Retinal pigment epithelial cell (primary cell): ENCODE measurements around the gene TNFRSF25.
"Not testable (repeated sequence)": the region's sequence is repeated elsewhere in the genome, so short reads cannot be mapped to it uniquely, and the experiment has no call there.

ENCODE experiments used
- DNase-seq: peaks from one replicate; pipeline ENCODE4 v3.0.0-alpha.2; 2010; ENCODE audit warnings: low read depth
- H3K4me3 ChIP-seq: 2 replicates; pipeline ENCODE4 v1.5.1; 2011; ENCODE audit warnings: mild to moderate bottlenecking, low read length, control low read depth, moderate library complexity
- CTCF ChIP-seq: conservative IDR thresholded peaks from 2 replicates; pipeline ENCODE4 v1.5.1; 2011; ENCODE audit warnings: low read depth, low read length, control low read depth, inconsistent platforms

Gene TNFRSF25

DNA sequence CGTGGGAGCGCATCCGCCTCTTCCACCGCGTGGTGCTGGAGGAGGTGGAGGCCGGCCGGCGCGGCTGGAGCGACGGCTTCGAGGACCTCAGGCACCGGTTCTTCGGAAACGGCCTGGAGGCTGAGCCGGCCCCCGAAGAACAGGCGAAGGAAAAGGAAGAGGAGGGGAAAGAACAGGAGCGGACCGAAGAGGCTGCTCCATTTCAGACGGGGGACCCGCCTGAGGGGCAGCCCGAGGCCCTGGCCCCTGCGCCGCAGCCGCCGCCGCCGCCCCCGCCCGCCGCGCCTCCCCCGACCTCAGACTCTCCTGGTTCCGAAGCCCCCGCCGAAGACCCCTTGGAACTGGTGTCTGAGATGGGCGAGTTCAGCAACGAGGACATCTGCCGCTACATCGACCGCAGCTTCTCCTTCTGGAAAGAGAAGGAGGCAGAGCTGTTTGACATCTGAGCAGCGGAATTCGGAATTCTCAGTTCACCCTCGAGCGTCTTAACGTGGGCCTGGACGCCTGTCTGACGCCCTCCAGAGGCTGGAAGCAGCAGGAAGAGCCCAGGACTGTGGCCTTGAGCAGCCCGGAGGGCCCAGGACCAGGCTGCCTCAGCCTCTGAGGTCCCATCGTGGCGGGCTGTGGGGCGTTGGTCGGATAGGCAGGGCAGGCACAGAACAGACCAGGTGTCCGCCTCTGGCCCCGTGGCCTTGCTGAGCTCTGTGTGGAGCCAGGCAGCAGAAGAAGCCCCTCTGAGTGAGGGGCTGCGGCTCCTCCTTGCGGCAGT, 10.0 kb downstream of the TNFRSF25 start:
- DNase-seq, H3K4me3 ChIP-seq: not testable (repeated sequence)
- TF ChIP-seq CTCF = peak; percentile 7

DNA sequence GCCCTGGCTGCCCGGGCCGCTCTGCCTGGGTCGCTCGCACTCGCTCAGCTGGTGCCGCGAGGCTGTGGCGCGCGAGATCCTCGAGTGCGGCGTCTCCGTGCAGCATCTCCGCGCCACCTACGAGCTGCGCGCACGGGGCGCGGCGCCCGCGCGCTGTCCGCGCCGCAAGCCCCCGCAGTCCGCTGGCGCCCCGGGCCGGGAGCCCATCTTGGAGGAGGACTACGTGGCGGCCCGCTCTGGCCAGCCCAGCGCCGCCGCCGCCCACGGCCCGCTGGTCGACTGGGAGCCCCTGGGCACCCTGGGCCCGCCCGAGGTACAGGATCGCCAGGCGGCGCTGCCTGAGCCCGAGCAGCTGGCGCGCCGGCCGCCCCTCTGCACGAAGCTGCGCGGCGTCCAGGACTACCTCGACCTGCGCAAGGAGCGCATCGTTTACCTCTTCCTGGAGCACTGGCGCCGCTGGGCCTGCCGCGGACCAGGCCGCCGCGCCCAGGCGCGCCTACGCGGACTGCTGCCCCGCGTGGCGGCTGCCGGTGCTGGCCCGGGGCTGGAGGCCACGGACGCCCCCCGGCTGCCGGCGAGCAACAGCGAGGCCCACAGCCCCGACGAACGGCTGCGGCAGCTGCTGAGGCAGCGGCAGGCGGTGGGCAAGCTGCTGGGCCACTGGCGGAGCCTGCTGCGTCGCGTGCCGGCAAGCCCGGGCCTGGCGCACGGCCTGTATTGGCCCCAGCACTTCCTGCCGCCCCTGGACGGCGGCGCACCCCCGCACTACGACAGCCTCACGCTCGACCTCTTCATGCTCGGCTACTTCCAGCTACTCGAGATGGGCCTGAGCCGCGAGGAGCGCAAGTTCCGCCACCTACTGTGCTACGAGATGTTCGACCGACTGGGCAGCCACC, 10.9 kb downstream of the TNFRSF25 start:
- TF ChIP-seq CTCF = no peak
- H3K4me3 ChIP-seq = no peak overlapping the region
- DNase-seq = no peak

DNA sequence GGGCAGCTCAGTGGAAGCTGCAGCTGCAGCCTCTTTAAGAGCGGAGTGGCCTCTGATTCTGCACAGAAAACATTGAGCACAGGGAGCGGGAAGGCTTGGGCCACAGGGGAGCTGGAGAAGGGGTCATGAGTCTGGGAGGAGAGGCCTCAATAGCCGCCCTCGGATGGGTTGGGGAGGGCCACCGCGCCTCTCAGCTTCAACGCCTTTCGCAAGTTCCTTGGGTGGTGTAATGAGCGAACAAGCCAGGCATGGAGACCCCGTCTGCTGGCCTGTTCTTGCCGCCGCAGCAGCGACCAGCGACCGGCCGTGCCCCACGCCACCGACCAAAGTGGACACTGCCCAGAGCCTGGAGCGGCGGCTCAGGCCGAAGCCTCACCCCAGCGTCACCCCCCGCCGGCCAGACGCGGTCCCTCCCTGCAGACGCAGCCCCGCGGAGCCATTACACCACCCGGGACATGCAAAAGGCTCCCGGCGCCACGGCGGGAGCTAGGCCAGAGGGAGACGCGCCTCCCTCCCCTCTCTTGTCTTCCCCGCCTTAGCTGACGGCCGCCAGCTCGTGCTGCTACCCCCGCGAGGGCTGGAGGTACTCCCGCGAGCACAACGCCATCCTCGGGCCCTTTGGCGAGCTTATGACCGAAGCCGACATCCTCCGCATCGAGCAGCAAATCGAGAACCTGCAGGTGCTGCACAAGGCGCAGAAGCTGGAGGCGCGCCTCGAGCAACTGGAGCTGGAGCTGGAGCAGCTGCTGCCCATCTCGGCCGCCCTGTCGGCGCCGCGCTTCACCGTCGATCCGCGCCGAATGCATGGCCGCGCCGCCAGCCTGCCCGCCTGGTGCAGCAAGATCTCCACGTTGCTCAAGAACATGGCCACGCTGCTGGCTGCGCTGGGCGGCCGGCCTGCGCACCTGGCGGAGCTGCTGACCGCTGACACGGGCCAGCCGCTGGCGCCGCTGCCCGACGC, 11.8 kb downstream of the TNFRSF25 start:
- not testable (repeated sequence) for DNase-seq, H3K4me3 ChIP-seq

- no peak for DNase-seq
- no peak for TF ChIP-seq CTCF
- no peak overlapping the region for H3K4me3 ChIP-seq
Measured at GRCh38 chr1:6450943-6451373, 15.0 kb downstream of the TNFRSF25 start.

- DNase-seq, H3K4me3 ChIP-seq: not testable (repeated sequence)
Measured at GRCh38 chr1:6450486-6450885, 15.5 kb downstream of the TNFRSF25 start.

DNA sequence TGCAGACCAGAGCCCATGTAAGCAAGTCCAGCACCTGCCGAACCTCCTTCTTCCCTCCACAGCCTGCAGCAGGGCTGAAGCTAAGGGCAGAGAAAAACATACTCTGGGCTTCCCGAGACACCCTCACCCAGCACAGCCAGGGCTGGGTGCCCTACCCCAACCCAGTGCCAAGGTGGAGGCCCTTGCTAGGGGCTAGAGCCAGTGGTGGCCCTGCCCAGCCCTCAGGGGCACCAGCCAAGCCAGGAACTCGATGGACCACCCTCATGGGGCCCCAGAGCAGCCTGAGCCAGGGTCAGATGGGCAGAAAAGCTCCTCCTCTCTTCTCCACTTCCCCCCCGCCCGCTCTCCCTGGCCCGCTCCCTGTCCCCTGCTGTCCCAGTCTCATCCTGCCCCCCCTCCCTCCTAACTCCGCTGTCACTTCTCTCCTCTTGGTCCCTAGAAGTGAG, 15.9 kb downstream of the TNFRSF25 start:
- no peak for DNase-seq
- no peak overlapping the region for H3K4me3 ChIP-seq
- no peak for TF ChIP-seq CTCF

GRCh38 chr1:6448749-6449631, 17.0 kb downstream of the TNFRSF25 start:
- peak; percentile 5 for TF ChIP-seq CTCF
- H3K4me3 ChIP-seq = no peak overlapping the region
- DNase-seq = no peak
